ENCODE measurements around the gene LMO1.

Gene LMO1

DNA sequence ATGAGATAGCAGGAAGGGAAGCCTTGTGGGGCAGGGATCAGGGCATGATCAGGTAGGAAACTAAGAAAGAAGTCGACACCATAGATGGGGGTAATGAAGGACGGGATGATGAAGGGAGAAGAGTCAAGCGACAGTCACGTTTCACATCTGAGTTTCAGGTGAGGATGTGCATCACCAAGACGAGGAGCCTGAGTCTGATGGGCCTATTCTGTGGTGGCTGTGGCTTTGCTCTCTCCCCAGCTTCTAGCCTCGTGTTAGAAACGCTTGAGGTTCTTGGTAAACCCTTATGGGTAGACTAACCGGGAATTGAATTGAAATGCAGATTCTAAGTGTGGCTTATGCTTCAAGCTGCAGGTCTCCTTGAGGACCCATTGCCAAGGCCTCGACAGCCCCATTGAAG is 45.6 kb upstream of the LMO1 start:
- H3K4me1 Mint-ChIP-seq, result no peaks in the 10 kb centered on the region
- no peak overlapping the region for H3K4me3 Mint-ChIP-seq
- H3K27me3 Mint-ChIP-seq (ENCODE audit: low read depth), result peaks cover 28% of the 10 kb centered on the region
- TF ChIP-seq, protein P1, sequence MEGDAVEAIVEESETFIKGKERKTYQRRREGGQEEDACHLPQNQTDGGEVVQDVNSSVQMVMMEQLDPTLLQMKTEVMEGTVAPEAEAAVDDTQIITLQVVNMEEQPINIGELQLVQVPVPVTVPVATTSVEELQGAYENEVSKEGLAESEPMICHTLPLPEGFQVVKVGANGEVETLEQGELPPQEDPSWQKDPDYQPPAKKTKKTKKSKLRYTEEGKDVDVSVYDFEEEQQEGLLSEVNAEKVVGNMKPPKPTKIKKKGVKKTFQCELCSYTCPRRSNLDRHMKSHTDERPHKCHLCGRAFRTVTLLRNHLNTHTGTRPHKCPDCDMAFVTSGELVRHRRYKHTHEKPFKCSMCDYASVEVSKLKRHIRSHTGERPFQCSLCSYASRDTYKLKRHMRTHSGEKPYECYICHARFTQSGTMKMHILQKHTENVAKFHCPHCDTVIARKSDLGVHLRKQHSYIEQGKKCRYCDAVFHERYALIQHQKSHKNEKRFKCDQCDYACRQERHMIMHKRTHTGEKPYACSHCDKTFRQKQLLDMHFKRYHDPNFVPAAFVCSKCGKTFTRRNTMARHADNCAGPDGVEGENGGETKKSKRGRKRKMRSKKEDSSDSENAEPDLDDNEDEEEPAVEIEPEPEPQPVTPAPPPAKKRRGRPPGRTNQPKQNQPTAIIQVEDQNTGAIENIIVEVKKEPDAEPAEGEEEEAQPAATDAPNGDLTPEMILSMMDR (IDR thresholded peaks at IDR 0.05; ENCODE audit: unreplicated experiment in 3 of 3), result no peak
- no peak overlapping the region for H3K27ac Mint-ChIP-seq
- no peaks in the 10 kb centered on the region for H3K36me3 Mint-ChIP-seq (ENCODE audit: low read depth)
- H3K9me3 Mint-ChIP-seq, result peaks cover 8% of the 10 kb centered on the region

DNA sequence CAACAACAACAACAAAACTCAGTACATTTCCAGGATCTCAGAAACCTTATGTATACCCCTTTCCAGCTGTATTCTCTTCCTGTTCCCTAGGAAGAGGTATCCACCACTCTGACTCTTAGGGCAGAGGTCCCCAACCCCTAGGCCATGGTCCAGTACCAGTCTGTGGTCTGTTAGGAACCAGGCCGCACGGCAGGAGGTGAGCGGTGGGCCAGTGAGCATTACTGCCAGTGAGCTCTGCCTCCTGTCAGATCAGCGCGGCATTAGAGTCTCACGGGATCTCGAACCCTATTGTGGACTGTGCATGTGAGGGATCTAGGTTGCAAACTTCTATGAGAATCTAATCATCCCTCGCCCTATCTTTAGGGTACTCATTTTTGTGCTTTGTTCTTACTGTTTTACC is 43.9 kb upstream of the LMO1 start:
- Mint-ChIP-seq H3K27me3 (ENCODE audit: low read depth) (peaks cover 23% of the 10 kb centered on the region), H3K4me3 (no peak overlapping the region), H3K27ac (no peak overlapping the region), H3K9me3 (peaks cover 19% of the 10 kb centered on the region), H3K4me1 (no peaks in the 10 kb centered on the region), H3K36me3 (ENCODE audit: low read depth) (no peaks in the 10 kb centered on the region)
- TF ChIP-seq, protein P1 (IDR thresholded peaks at IDR 0.05; ENCODE audit: unreplicated experiment in 3 of 3), result no peak

DNA sequence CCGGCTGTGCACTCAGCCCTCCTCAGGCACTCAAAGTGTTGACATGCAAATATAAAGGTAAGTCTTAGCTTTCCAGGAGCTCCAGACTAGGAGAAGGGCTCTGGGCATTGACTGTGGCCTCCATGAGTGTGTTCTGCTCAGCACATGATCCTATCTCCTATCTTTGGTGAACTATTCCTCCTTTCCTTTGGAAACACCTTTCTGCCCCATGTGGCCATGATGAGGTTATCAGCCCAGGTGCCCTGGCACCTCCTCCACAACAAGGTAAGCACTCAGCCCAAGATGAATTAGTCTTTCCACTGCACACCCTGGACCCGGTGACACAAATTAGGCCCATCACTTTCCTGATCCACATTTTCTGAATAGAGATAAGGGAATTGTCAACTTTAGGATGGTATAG is 37.9 kb upstream of the LMO1 start:
- Mint-ChIP-seq H3K4me3 (no peak overlapping the region), H3K9me3 (peaks cover 24% of the 10 kb centered on the region), H3K4me1 (peaks cover 6% of the 10 kb centered on the region), H3K27me3 (ENCODE audit: low read depth) (peaks cover 9% of the 10 kb centered on the region), H3K27ac (no peak overlapping the region), H3K36me3 (ENCODE audit: low read depth) (no peaks in the 10 kb centered on the region)
- TF ChIP-seq, protein P1 (IDR thresholded peaks at IDR 0.05; ENCODE audit: unreplicated experiment in 3 of 3), result no peak

DNA sequence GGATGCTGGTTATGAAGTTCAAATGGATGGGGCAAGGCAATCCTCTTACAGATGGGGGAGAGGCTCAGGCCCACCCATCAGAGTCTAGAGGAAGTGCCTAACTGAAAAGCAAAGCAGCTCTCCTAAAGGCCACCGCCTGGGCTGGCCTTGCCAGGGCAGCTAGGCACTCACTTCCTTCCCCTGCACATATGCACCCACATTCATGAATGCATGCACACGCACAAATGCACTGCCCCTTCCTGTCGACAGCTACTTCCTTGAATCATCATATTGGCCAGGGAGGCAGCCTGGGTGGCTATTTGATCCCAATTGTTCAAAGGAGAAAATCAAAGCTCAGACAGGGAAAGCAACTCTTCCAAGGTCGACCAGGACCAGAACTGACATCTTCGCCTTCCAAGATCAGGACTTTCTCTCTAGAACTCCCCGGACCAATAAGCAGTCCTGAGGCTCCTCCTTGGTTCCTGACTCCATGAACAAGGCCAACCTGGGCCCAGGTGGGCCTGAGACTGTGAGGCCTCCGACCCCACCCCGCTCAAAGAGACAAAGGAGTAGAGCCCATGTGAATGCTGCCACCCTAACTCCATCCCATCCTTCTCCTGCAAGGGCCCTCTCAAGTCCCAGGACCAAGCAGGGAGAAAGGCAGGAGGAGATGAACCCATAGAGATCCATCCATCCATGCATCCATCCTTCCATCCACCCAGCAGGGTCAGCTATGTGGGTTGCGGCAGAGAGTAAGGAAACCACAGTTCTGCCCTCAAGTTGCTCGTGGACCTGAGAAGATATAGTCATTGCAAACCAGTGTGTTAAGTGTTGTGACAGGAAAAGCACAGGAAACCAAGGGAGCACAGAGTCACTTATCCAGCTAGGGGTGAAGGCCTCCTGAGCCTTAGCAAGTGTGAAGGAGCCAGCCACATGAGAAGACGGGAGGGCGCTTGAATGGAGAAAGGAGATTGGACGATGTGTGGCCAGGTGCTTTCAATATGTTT is 35.4 kb upstream of the LMO1 start:
- Mint-ChIP-seq H3K9me3 (peaks cover 16% of the 10 kb centered on the region), H3K36me3 (ENCODE audit: low read depth) (no peaks in the 10 kb centered on the region), H3K27me3 (ENCODE audit: low read depth) (peaks cover 17% of the 10 kb centered on the region), H3K4me3 (no peak overlapping the region), H3K4me1 (peaks cover 15% of the 10 kb centered on the region), H3K27ac (no peak overlapping the region)
- TF ChIP-seq, protein P1 (IDR thresholded peaks at IDR 0.05; ENCODE audit: unreplicated experiment in 3 of 3), result no peak

DNA sequence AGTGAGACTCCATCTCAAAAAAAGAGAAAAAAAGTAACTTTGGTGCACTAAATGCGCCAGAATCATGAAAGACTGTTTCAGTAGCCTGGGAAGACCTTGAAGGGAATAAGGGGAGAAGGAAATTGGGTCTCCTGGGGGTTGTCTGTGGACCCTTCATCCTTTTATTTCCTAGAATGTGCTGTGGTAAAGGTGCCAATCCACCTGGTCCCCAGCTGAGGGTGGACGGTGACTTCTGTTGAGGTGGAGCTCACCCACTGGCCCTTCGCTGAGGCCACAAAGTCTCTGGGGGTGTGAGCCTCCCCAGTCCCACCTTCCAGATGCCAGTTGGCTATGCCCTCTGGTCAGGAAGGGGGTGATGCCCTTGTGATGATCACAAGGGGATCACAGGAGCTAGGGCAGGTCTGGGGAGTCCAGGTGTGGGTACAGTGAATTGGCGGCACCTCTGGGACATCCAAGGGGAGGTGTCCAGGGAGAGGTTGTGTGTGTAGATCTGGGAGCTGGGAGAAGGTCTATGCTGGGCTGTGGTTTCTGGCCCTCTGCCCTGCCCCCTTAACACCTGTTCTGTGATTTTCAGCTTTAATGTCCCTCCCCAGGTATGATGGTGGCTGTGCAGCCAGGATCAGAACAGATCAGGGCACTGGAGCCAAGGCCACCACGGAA is 34.2 kb upstream of the LMO1 start:
- TF ChIP-seq, protein P1 (IDR thresholded peaks at IDR 0.05; ENCODE audit: unreplicated experiment in 3 of 3), result no peak
- H3K4me3 Mint-ChIP-seq, result no peak overlapping the region
- H3K9me3 Mint-ChIP-seq, result peaks cover 9% of the 10 kb centered on the region
- peaks cover 15% of the 10 kb centered on the region for H3K4me1 Mint-ChIP-seq
- H3K27me3 Mint-ChIP-seq (ENCODE audit: low read depth), result peaks cover 17% of the 10 kb centered on the region
- no peaks in the 10 kb centered on the region for H3K36me3 Mint-ChIP-seq (ENCODE audit: low read depth)
- no peak overlapping the region for H3K27ac Mint-ChIP-seq

All from nephron (organoid).